T-helper 1 cell treated with Interleukin-12 subunit alpha and Interleukin-12 subunit beta and Interleukin-4 antibody, amounts not matched to agents 30 μg/mL and 1 μg/mL, for 36 hours (primary cell): ENCODE measurements around the gene SMOC1.

Experiments
- H3K27ac Mint-ChIP-seq: one replicate; pipeline ENCODE4 v1.8.0; 2021; ENCODE audit warnings: mild to moderate bottlenecking, mixed read lengths
- H3K27me3 Mint-ChIP-seq: one replicate; pipeline ENCODE4 v1.8.0; 2021; ENCODE audit warnings: low read depth, mixed read lengths
- H3K36me3 Mint-ChIP-seq: one replicate; pipeline ENCODE4 v1.8.0; 2021; ENCODE audit warnings: low read depth, mixed read lengths
- H3K4me1 Mint-ChIP-seq: one replicate; pipeline ENCODE4 v1.8.0; 2021; ENCODE audit warnings: low read depth, mixed read lengths
- H3K4me3 Mint-ChIP-seq: one replicate; pipeline ENCODE4 v1.8.0; 2021; ENCODE audit warnings: mild to moderate bottlenecking, moderate library complexity, mixed read lengths
- H3K9me3 Mint-ChIP-seq: one replicate; pipeline ENCODE4 v1.8.0; 2021; ENCODE audit warnings: mixed read lengths

The SMOC1 gene

DNA sequence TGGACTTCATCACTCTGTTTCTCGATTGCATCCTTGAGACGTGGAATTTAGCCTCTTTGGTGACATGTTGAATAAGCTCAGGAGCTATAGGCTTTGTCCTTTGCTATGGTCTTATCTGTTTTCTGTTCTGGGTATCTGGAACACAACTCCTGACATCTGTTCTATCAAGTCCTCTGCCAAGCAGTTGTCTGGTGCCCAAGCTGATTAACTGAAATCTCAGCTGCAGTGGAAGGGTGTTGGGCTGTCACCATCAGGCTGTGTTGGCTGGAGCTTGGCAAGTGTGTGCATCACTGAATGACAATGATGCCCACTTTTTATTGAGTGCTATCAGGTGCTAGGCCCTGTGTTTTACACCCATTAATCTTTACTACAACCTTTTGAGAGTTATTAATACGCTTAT lies 77.8 kb downstream of the SMOC1 start:
- H3K4me1 Mint-ChIP-seq: no peaks in the 10 kb centered on the region
- H3K27me3 Mint-ChIP-seq: peaks cover 14% of the 10 kb centered on the region
- no peak overlapping the region for H3K27ac Mint-ChIP-seq
- H3K9me3 Mint-ChIP-seq: no peaks in the 10 kb centered on the region
- H3K36me3 Mint-ChIP-seq: no peaks in the 10 kb centered on the region
- no peak overlapping the region for H3K4me3 Mint-ChIP-seq

DNA sequence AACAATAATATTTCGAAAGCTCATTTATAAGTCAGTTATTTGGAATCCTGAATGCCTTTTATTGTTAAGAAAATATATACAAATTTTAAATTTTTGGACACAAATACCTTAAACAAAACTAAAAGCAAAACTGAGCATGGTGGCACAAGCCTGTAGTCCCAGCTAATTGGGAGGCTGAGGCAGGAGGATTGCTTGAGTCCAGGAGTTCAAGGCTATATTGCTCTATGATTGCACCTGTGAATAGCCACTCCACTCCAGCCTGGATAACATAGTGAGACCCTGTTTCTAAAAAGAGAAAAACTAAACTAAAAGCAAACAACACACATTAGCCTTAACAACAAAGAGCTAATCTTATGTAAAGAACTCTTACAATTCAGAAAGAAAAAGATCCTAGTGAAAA lies 78.8 kb downstream of the SMOC1 start:
- Mint-ChIP-seq H3K27ac (no peak overlapping the region), H3K27me3 (peaks cover 14% of the 10 kb centered on the region), H3K36me3 (no peaks in the 10 kb centered on the region), H3K4me3 (no peak overlapping the region), H3K4me1 (no peaks in the 10 kb centered on the region), H3K9me3 (no peaks in the 10 kb centered on the region)

DNA sequence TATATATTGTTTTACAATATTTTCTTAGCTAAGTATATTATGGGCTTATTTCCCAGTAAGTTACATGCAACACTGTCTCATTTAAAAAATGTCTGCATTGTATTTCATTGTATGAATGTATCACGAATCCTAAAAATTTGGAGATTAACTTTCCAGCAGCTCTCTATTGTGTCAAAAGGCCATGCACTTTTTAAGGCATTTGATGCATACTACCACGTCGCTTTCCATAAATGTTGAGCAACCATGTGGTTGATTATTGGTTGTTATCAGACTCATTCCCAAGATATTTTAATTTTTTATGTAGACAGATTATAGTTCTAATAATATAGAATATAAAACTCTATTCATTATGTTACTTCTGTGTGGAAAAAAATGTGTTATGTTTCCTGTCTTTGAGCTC lies 79.9 kb downstream of the SMOC1 start:
- Mint-ChIP-seq H3K27me3 (peaks cover 14% of the 10 kb centered on the region), H3K36me3 (no peaks in the 10 kb centered on the region), H3K4me1 (no peaks in the 10 kb centered on the region), H3K9me3 (no peaks in the 10 kb centered on the region), H3K27ac (no peak overlapping the region), H3K4me3 (no peak overlapping the region)

DNA sequence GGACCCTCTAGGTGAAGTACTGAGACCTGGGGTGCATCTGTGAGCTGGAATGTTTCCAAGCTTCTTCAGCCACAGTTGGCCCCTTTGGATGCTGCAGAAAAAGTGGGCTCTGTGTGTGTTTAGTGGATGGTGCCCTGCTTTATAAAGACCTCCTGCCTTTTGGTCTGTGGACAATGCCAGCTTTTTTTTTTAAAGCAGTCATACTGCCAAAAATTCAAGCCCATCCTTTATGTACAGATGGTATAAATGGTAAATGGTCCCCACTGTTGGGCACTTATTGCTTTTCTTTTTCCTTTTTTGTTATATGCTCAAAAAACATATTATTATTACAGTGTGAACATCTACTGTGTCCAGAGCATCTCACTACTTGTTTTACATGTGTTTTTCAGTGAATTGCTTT lies 81.1 kb downstream of the SMOC1 start:
- no peaks in the 10 kb centered on the region for H3K36me3 Mint-ChIP-seq

DNA sequence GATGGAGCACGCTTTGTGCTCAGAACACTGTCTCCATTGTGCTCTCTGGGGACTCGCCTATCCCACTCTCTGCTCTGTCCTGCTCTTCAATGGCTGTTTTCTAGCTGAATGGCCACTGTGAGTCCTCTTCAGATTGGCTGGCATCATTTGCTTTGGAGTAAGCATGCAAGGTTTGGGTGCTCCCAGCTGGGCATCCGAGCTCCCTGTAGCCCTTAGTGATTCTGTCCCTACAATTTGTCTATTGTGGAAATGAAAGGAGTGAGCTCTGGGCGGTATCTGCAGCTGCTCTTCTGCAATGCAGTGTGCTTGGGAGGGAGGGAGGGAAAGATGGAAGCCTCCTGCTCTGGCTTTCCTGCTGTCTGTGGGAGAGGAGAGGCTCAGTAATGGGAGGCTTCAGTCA lies 84.8 kb downstream of the SMOC1 start:
- H3K27ac Mint-ChIP-seq: no peak overlapping the region
- no peak overlapping the region for H3K4me3 Mint-ChIP-seq
- no peaks in the 10 kb centered on the region for H3K36me3 Mint-ChIP-seq
- H3K9me3 Mint-ChIP-seq: no peaks in the 10 kb centered on the region
- H3K4me1 Mint-ChIP-seq: no peaks in the 10 kb centered on the region
- H3K27me3 Mint-ChIP-seq: no peaks in the 10 kb centered on the region

More for the DNA sequence above, 81.1 kb downstream of the SMOC1 start:
- Mint-ChIP-seq H3K27me3 (peaks cover 9% of the 10 kb centered on the region), H3K27ac (no peak overlapping the region), H3K9me3 (no peaks in the 10 kb centered on the region), H3K4me1 (no peaks in the 10 kb centered on the region), H3K4me3 (no peak overlapping the region)

DNA sequence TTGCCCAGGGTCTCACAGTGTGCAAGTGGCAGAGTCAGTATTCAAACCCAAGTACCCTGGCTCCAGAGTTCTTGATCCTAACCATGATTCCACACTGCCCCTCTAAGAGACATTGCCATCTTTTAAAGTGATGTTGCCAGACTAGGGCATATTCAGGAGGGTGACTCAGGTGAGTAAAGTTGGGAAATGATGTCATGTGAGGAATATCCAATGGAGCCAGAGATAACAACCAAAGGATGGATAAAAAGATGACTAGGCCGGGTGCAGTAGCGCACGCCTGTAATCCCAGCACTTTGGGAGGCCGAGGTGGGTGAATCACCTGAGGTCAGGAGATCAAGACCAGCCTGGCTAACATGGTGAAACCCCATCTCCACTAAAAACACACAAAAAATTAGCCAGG lies 85.6 kb downstream of the SMOC1 start:
- no peak overlapping the region for H3K4me3 Mint-ChIP-seq
- no peaks in the 10 kb centered on the region for H3K36me3 Mint-ChIP-seq
- no peaks in the 10 kb centered on the region for H3K9me3 Mint-ChIP-seq
- H3K4me1 Mint-ChIP-seq: no peaks in the 10 kb centered on the region
- no peak overlapping the region for H3K27ac Mint-ChIP-seq
- H3K27me3 Mint-ChIP-seq: no peaks in the 10 kb centered on the region

DNA sequence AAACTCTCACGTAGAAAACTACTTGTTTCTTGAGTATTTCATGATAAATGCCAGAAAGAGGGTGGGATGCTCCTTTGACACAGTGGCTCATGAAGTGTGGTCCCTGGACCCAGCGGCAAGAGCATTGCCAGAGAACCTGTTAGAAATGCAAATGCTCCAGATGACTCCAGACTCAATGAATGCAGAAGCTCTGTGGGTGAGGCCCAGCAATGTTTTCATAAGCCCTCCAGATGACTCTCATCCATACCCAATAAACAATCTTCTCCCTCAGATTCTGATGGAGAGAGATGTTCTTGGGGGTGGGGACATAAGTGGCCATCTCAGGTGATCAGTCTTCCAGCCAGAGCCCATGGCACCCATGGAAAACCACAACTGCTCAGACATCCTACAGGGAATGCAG lies 88.9 kb downstream of the SMOC1 start:
- Mint-ChIP-seq H3K36me3 (no peaks in the 10 kb centered on the region), H3K4me1 (no peaks in the 10 kb centered on the region), H3K27me3 (peaks cover 4% of the 10 kb centered on the region), H3K9me3 (no peaks in the 10 kb centered on the region), H3K4me3 (no peak overlapping the region), H3K27ac (no peak overlapping the region)

DNA sequence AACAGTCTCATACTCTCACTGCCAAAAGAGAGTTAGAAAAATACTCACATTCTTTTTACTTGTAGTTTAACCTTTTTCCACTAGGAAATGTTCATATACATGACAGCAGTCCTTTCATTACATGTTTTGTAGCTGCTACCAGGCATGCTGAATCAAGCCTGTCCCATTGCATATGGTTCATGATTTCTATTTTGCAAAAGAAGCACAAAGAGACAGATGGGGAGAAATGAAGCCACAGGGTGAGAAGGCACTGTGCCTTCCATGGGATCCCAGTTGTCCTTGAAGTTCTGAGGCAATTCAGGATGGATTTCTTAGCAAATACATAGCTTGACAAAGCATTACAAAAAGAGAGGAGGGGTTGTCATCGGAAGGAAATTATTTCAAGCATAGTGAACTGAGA lies 89.5 kb downstream of the SMOC1 start:
- no peak overlapping the region for H3K4me3 Mint-ChIP-seq
- no peaks in the 10 kb centered on the region for H3K9me3 Mint-ChIP-seq
- no peaks in the 10 kb centered on the region for H3K4me1 Mint-ChIP-seq
- H3K27me3 Mint-ChIP-seq: peaks cover 4% of the 10 kb centered on the region
- no peaks in the 10 kb centered on the region for H3K36me3 Mint-ChIP-seq
- no peak overlapping the region for H3K27ac Mint-ChIP-seq

DNA sequence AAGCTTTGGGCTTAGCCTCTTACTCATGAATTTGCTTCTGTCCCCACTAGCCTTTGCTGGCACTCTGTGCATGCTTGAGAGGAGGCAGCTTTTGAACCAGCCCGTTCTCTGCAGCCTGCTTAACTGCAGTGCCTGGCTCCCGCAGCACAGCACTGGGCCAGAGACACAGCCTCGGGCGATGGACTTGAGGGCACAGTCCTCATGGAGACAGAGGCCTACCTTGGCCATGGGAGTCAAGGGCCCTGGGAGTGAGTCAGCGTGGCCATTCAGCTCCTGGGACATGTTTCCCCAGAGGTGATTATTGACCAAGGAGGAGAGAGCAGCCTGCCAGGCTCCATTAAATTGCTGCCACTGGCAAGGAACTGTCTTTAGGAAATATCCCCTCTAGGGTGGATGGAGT lies 93.5 kb downstream of the SMOC1 start:
- H3K4me1 Mint-ChIP-seq: no peaks in the 10 kb centered on the region
- no peaks in the 10 kb centered on the region for H3K9me3 Mint-ChIP-seq
- H3K27me3 Mint-ChIP-seq: peaks cover 20% of the 10 kb centered on the region
- H3K27ac Mint-ChIP-seq: no peak overlapping the region
- no peaks in the 10 kb centered on the region for H3K36me3 Mint-ChIP-seq
- no peak overlapping the region for H3K4me3 Mint-ChIP-seq

DNA sequence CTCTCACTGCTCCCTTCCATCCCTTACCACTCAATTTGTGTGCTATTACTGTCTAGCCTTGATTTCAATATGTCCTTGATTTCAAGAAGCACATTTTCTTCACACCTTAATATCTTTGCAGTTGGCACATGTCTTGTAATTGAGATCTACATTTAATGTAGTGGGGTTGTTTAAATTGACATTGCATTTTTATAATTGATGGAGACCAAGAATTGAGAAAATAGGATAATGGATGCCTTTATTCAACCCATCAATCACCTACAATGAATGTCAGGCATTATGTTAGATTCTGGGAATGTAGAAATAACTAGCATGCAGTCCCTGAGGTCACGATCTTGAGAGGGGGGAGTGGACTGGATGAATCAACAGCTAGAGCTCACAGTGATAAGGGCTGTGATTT lies 94.6 kb downstream of the SMOC1 start:
- Mint-ChIP-seq H3K27ac (no peak overlapping the region), H3K27me3 (peaks cover 23% of the 10 kb centered on the region), H3K4me3 (no peak overlapping the region), H3K9me3 (no peaks in the 10 kb centered on the region), H3K36me3 (no peaks in the 10 kb centered on the region), H3K4me1 (no peaks in the 10 kb centered on the region)

DNA sequence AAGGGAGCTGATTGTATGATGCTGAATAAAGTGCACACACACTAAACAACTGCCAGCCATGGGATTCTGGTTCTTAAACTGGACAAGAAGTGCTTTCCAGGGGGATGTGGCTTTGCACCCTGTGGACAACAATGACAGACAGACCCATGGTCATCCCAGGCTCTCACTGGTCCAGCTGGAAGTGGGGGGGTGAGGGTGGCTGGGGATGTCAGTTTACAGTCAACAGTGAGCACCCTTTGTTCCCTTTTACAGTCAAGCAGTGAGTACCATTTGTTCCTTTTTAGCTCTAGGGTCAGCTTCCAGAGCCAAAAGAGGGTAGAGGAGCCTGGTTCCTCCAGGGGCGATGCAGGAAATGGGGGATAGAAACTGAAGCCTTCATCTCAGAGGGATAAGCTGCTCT lies 100.7 kb downstream of the SMOC1 start:
- no peaks in the 10 kb centered on the region for H3K36me3 Mint-ChIP-seq
- peaks cover 37% of the 10 kb centered on the region for H3K27me3 Mint-ChIP-seq
- H3K9me3 Mint-ChIP-seq: no peaks in the 10 kb centered on the region
- H3K4me3 Mint-ChIP-seq: no peak overlapping the region
- H3K27ac Mint-ChIP-seq: no peak overlapping the region
- no peaks in the 10 kb centered on the region for H3K4me1 Mint-ChIP-seq

DNA sequence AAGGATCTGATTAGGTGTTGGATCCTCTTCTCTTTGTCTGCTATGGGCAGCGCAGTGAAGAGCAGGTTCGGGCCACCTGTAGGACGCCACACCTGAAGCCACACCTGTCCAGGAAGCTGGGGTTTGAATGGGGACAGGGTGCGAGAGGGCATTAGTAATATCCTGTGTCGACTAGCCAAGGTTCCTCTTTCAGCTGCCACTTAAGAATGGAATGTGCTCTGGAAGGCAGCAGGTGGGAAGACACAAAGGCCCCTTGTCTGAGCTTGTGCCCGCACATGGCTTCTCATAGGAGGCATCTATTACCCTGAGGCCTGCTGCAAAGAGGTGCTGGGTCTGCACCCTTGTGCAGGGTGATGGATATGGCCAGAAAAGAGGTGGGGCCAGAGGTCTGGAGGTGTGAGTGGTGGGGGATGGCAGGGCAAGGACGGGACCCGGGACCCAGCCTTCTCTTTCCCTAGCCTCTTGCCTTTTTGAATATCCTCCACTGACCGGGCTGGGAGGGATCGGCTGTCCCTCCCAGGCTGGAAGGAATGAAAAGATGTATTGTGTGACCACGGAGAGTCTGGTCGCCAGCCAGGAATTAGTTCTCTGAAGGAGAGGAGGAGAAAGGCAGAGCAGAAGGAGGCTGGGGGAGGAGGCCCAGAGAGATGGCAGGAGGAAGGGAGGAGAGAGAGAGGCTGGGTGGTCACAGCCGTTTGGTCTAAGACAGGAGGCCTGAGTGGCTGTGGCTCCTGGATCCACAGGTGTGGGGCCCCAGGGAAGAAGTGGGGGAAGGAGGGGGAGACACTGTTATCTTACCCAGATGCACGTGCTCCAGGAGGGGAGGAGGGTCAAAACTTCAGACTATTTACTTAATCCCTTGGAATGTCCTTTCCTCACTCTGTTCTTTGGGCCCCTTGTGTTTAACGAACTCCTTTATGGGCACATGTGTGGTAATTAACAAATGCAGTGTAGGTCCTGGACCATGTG lies 101.5 kb downstream of the SMOC1 start:
- Mint-ChIP-seq H3K27ac (no peak overlapping the region), H3K4me1 (no peaks in the 10 kb centered on the region), H3K4me3 (no peak overlapping the region), H3K9me3 (no peaks in the 10 kb centered on the region), H3K27me3 (peaks cover 30% of the 10 kb centered on the region), H3K36me3 (no peaks in the 10 kb centered on the region)

DNA sequence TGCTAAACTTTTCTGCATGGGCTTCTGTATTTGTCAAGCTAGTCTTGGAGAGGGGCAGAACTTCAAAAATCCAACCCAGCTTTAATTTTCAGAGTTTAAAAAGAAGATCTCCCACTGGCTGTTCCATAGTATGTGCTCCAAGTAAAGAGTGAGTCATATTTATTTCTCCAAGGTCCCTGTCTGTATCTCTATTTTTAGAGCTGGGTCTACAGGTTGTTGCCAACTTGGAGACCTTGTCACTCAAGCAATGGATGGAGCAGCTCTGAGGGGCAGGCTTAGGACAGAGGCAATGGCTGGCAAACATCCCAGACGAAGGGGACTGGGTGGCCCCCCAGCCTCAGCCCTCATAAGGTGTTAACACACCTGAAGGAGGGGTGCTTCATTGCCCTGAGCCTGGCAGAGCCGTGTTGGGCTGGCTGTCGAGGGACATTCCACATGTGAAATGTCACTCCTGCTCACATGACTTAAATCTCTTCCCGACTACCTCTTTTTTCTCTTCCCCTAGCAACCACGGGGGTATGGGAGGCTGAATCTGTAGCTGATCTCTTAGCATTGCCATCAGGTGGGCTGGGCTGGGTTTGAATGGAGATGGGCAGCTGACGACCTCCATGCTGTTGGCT lies 103.1 kb downstream of the SMOC1 start:
- no peak overlapping the region for H3K4me3 Mint-ChIP-seq
- H3K4me1 Mint-ChIP-seq: no peaks in the 10 kb centered on the region
- H3K27ac Mint-ChIP-seq: no peak overlapping the region
- no peaks in the 10 kb centered on the region for H3K36me3 Mint-ChIP-seq
- H3K9me3 Mint-ChIP-seq: no peaks in the 10 kb centered on the region
- peaks cover 30% of the 10 kb centered on the region for H3K27me3 Mint-ChIP-seq

DNA sequence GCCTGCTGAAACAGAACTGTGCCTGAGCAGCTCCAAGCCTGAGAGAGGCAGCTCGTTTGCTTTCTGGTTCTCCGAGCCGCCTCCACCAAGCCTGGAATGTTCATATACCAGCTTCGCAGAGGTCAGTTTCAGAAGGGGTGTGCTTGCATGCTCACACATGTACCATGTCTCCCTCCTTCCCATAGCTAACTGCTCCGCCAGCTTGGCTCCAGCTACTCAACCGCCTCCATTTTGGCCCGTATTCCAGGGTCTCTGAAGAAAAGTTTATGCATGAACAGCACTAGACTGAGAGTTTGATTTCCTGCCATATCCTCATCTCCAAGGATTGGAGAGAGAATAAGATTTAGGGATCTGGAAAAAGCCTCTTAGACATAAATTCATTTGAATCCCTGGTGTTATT lies 103.7 kb downstream of the SMOC1 start:
- no peaks in the 10 kb centered on the region for H3K36me3 Mint-ChIP-seq
- H3K27ac Mint-ChIP-seq: no peak overlapping the region
- peaks cover 30% of the 10 kb centered on the region for H3K27me3 Mint-ChIP-seq
- H3K9me3 Mint-ChIP-seq: no peaks in the 10 kb centered on the region
- no peaks in the 10 kb centered on the region for H3K4me1 Mint-ChIP-seq
- no peak overlapping the region for H3K4me3 Mint-ChIP-seq

DNA sequence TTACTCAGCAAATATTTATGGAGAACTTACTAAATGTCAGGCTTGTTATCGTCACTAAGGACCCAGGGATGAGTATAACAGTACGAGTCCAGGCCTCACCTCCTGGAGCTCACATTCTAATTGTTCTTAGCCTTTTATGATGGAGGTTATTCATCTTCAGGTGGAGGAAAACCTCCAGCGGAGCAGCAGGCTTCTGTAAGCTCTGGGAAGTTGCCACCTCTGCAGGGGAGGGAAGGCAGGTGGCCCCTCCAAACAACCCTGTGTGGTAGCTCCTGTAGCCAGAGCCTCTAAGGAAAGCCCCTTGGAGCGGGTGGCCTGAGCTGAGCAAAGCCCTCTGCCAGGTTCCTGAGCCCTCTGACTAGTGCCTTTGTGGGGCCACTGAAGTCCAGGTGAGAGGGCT lies 104.1 kb downstream of the SMOC1 start:
- H3K36me3 Mint-ChIP-seq: no peaks in the 10 kb centered on the region
- no peak overlapping the region for H3K27ac Mint-ChIP-seq
- H3K4me3 Mint-ChIP-seq: no peak overlapping the region
- peaks cover 28% of the 10 kb centered on the region for H3K27me3 Mint-ChIP-seq
- H3K4me1 Mint-ChIP-seq: no peaks in the 10 kb centered on the region
- no peaks in the 10 kb centered on the region for H3K9me3 Mint-ChIP-seq
